T-cell (primary cell): ENCODE results near the gene SUFU. TPM values are rescaled to one million over a fixed set of nuclear protein-coding genes. Genes with fewer than 3 reads are reported as not detected.
"Not testable (repeated sequence)": the region's sequence is repeated elsewhere in the genome, so short reads cannot be mapped to it uniquely, and the experiment has no call there.

ENCODE experiments used
- ATAC-seq, 4 experiments: fragments of 200-7000 bp in 3 of 4; fragments of 150-1000 bp in 1 of 4; cut with Tn5 transposase; replicated peaks in 1 of 4; 1 replicate in 3 of 4; 2 replicates in 1 of 4; pipeline ENCODE4 v1.10.0; 2021; ENCODE audit warnings: moderate library complexity in 3 of 4, mild to moderate bottlenecking in 2 of 4, moderate number of reproducible peaks in 1 of 4
- CTCF ChIA-PET, 2 donors: fragments of 300-600 bp; sonication (Branson Sonifier 250); formaldehyde crosslinking; loops; one replicate each; lab custom pipeline; 2022; ENCODE audit warnings: antibody characterized with exemption in 2 of 2; lab: Charles Lee
- POLR2A ChIA-PET, 2 donors: fragments of 300-600 bp; sonication (Branson Sonifier 250); formaldehyde crosslinking; loops; one replicate each; lab custom pipeline; 2022; ENCODE audit warnings: antibody characterized with exemption in 2 of 2; lab: Charles Lee
- DNase-seq, 35 experiments: peaks; one replicate each; pipeline versions ENCODE4 v3.0.0 to v3.0.0-alpha.2; 2013 to 2023
- H3K27ac ChIP-seq: one replicate; pipeline ENCODE4 v1.5.1; 2013; ENCODE audit warnings: low read length
- H3K27me3 ChIP-seq, 2 experiments: replicated peaks in 1 of 2; 1 replicate in 1 of 2; 2 replicates in 1 of 2; pipeline versions ENCODE4 v1.6.1 to v1.7.0; 2013; ENCODE audit warnings: low read length in 1 of 2, mixed read lengths in 1 of 2; ENCODE audit not compliant: control insufficient read depth in 2 of 2, insufficient read depth in 2 of 2; ENCODE audit errors: extremely low read depth in 1 of 2
- H3K36me3 ChIP-seq, 2 donors: 1 replicate in 1 of 2; 2 replicates in 1 of 2; pipeline versions ENCODE4 v1.6.1 to v1.7.0; 2013; ENCODE audit warnings: low read length in 1 of 2; ENCODE audit not compliant: control insufficient read depth in 2 of 2, insufficient read depth in 1 of 2; ENCODE audit errors: extremely low read depth in 1 of 2
- H3K4me1 ChIP-seq, 2 experiments: 1 replicate in 1 of 2; 2 replicates in 1 of 2; pipeline versions ENCODE4 v1.6.1 to v1.7.0; 2013; ENCODE audit warnings: low read length in 2 of 2, mixed read lengths in 1 of 2; ENCODE audit not compliant: insufficient read depth in 2 of 2, control insufficient read depth in 1 of 2; ENCODE audit errors: extremely low read depth in 1 of 2
- H3K4me3 ChIP-seq, 2 donors: 1 replicate in 1 of 2; 2 replicates in 1 of 2; pipeline versions ENCODE4 v1.5.1 to v1.7.0; 2013; ENCODE audit warnings: mild to moderate bottlenecking in 2 of 2, low read length in 1 of 2, moderate library complexity in 1 of 2; ENCODE audit not compliant: control insufficient read depth in 1 of 2; ENCODE audit errors: extremely low read depth in 1 of 2
- H3K9me3 ChIP-seq: 2 replicates; pipeline ENCODE4 v1.7.0; 2013
- H3K27ac Mint-ChIP-seq, 2 donors: one replicate each; pipeline ENCODE4 v1.8.0; 2020 to 2021; ENCODE audit warnings: mild to moderate bottlenecking in 2 of 2, mixed read lengths in 2 of 2
- H3K27me3 Mint-ChIP-seq, 2 donors: one replicate each; pipeline ENCODE4 v1.8.0; 2021 to 2022; ENCODE audit warnings: mixed read lengths in 2 of 2
- H3K36me3 Mint-ChIP-seq: one replicate; pipeline ENCODE4 v1.8.0; 2021; ENCODE audit warnings: mixed read lengths
- H3K4me1 Mint-ChIP-seq, 3 donors: one replicate each; pipeline ENCODE4 v1.8.0; 2020 to 2022; ENCODE audit warnings: mixed read lengths in 3 of 3, mild to moderate bottlenecking in 1 of 3
- H3K4me3 Mint-ChIP-seq, 3 donors: one replicate each; pipeline ENCODE4 v1.8.0; 2020 to 2022; ENCODE audit warnings: mild to moderate bottlenecking in 3 of 3, mixed read lengths in 3 of 3, moderate library complexity in 3 of 3
- H3K9me3 Mint-ChIP-seq, 3 donors: one replicate each; pipeline ENCODE4 v1.8.0; 2020 to 2022; ENCODE audit warnings: mixed read lengths in 3 of 3
- WGBS: methylation state at CpG from one replicate; pipeline ENCODE4 v1.1.5; 2013; ENCODE audit warnings: missing lambda C conversion rate; ENCODE audit not compliant: insufficient coverage; 5-methylcytosine and 5-hydroxymethylcytosine counted together
- total RNA-seq, 35 experiments: library from RNA in 6 of 35; stranded (reverse) in 6 of 35; fragments of 120-200 nt in 1 of 35; gene quantifications; one replicate each; pipeline versions ENCODE4 v1.2.1 to v1.2.4 and lab custom pipeline; 2013 to 2026

Gene SUFU
- total RNA-seq, 5 donors from 2014 or later (not counting 1 experiment from before 2014, with no cell fraction given): 13.2 to 16.4 (median 15.4) TPM

GRCh38 chr10:102524746-102525145, 21.0 kb downstream of the SUFU start:
- H3K4me1 Mint-ChIP-seq: peaks cover 7 to 27% (median 19%) of the 10 kb centered on the region in 3 donors
- peaks cover 18 to 30% of the 10 kb centered on the region in 2 donors for H3K36me3 ChIP-seq
- no peaks in the 10 kb centered on the region for H3K27me3 ChIP-seq
- no peaks in the 10 kb centered on the region for H3K27me3 Mint-ChIP-seq
- ATAC-seq: no peak
- H3K27ac Mint-ChIP-seq: no peak overlapping the region
- no peaks in the 10 kb centered on the region for H3K9me3 Mint-ChIP-seq
- CTCF ChIA-PET: interaction anchor here in 1 of 2 donors (0.7 kb wide), 1 partner anchor 1234 kb away, joined by 4 read pairs; no protein-coding TSS in a partner anchor
- H3K4me1 ChIP-seq: no peaks in the 10 kb centered on the region
- no CpG with 5 or more reads among the region's 4 CpGs for WGBS
- H3K36me3 Mint-ChIP-seq: peaks cover 42% of the 10 kb centered on the region
- H3K9me3 ChIP-seq: no peaks in the 10 kb centered on the region
- no peak overlapping the region for H3K4me3 Mint-ChIP-seq
- POLR2A ChIA-PET: interaction anchor here in 1 of 2 donors (0.6 kb wide), 1 partner anchor 92 kb away, joined by 7 read pairs; no protein-coding TSS in a partner anchor
- H3K4me3 ChIP-seq: no peak overlapping the region
- no peak for DNase-seq
- no peak overlapping the region for H3K27ac ChIP-seq

- Histone ChIP-seq H3K36me3 (peaks cover 18 to 28% of the 10 kb centered on the region in 2 donors), H3K4me1 (peaks cover 0 to 3% of the 10 kb centered on the region in 2 experiments), H3K4me3 (no peak overlapping the region), H3K9me3 (no peaks in the 10 kb centered on the region), H3K27ac (no peak overlapping the region), H3K27me3 (no peaks in the 10 kb centered on the region)
- CTCF ChIA-PET: interaction anchor here (0.6 to 0.7 kb wide), 2 partner anchors 30 to 240 kb away, joined by 3 to 5 read pairs; no protein-coding TSS in a partner anchor
- H3K27ac Mint-ChIP-seq: no peak overlapping the region
- ATAC-seq (no peak), DNase-seq (no peak)
- POLR2A ChIA-PET: no interaction called here
- H3K27me3 Mint-ChIP-seq: no peaks in the 10 kb centered on the region
- H3K36me3 Mint-ChIP-seq: peaks cover 23% of the 10 kb centered on the region
- H3K9me3 Mint-ChIP-seq: no peaks in the 10 kb centered on the region
- H3K4me1 Mint-ChIP-seq: peaks cover 2 to 12% (median 10%) of the 10 kb centered on the region in 3 donors
- WGBS: no CpG with 5 or more reads among the region's 2 CpGs
- H3K4me3 Mint-ChIP-seq: no peak overlapping the region
Observed at GRCh38 chr10:102527546-102527945, 23.8 kb downstream of the SUFU start.

GRCh38 chr10:102534333-102534732, 30.6 kb downstream of the SUFU start:
- H3K9me3 ChIP-seq: no peaks in the 10 kb centered on the region
- H3K36me3 ChIP-seq: no peaks in the 10 kb centered on the region
- ChIA-PET CTCF (no interaction called here), POLR2A (no interaction called here)
- no peak for ATAC-seq
- 97% methylated on average over 11 of the region's 13 CpGs for WGBS
- Mint-ChIP-seq H3K9me3 (no peaks in the 10 kb centered on the region), H3K27me3 (no peaks in the 10 kb centered on the region), H3K4me1 (peaks cover 2 to 12% (median 10%) of the 10 kb centered on the region in 3 donors), H3K27ac (no peak overlapping the region), H3K36me3 (peaks cover 14% of the 10 kb centered on the region), H3K4me3 (no peak overlapping the region)
- H3K27me3 ChIP-seq: no peaks in the 10 kb centered on the region
- H3K4me3 ChIP-seq: no peak overlapping the region
- H3K4me1 ChIP-seq: peaks cover 0 to 3% of the 10 kb centered on the region in 2 experiments
- DNase-seq: no peak
- H3K27ac ChIP-seq: no peak overlapping the region

- H3K9me3 ChIP-seq, POLR2A ChIA-PET, CTCF ChIA-PET, ATAC-seq, H3K27me3 ChIP-seq, H3K4me3 ChIP-seq, H3K4me3 Mint-ChIP-seq, H3K4me1 ChIP-seq, H3K36me3 ChIP-seq, H3K9me3 Mint-ChIP-seq, H3K27me3 Mint-ChIP-seq, DNase-seq, H3K27ac Mint-ChIP-seq, H3K27ac ChIP-seq: not testable (repeated sequence)
- Mint-ChIP-seq H3K36me3 (peaks cover 14% of the 10 kb centered on the region), H3K4me1 (peaks cover 2 to 12% (median 10%) of the 10 kb centered on the region in 3 donors)
- WGBS: 100% methylated on average over 2 of the region's 9 CpGs
Observed at GRCh38 chr10:102534966-102535365, 31.2 kb downstream of the SUFU start.

GRCh38 chr10:102535481-102536147, 31.8 kb downstream of the SUFU start:
- 100% methylated on average over 5 of the region's 7 CpGs for WGBS

GRCh38 chr10:102537367-102537766, 33.6 kb downstream of the SUFU start:
- ChIA-PET CTCF (interaction anchor here in 1 of 2 donors (0.7 kb wide), 1 partner anchor 453 kb away, joined by 3 read pairs; no protein-coding TSS in a partner anchor), POLR2A (no interaction called here)
- H3K4me3 ChIP-seq: no peak overlapping the region
- no peaks in the 10 kb centered on the region for H3K9me3 Mint-ChIP-seq
- peaks cover 4 to 7% (median 6%) of the 10 kb centered on the region in 3 donors for H3K4me1 Mint-ChIP-seq
- DNase-seq (no peak), ATAC-seq (no peak)
- no peak overlapping the region for H3K4me3 Mint-ChIP-seq
- H3K4me1 ChIP-seq: no peaks in the 10 kb centered on the region
- H3K9me3 ChIP-seq: no peaks in the 10 kb centered on the region
- H3K27ac ChIP-seq: no peak overlapping the region
- no peaks in the 10 kb centered on the region for H3K27me3 ChIP-seq
- peaks cover 14% of the 10 kb centered on the region for H3K36me3 Mint-ChIP-seq
- no peaks in the 10 kb centered on the region for H3K36me3 ChIP-seq
- no peak overlapping the region for H3K27ac Mint-ChIP-seq
- H3K27me3 Mint-ChIP-seq: no peaks in the 10 kb centered on the region

More at GRCh38 chr10:102535481-102536147, 31.8 kb downstream of the SUFU start:
- Histone ChIP-seq H3K36me3 (no peaks in the 10 kb centered on the region), H3K4me3 (no peak overlapping the region), H3K27ac (no peak overlapping the region), H3K9me3 (no peaks in the 10 kb centered on the region), H3K27me3 (no peaks in the 10 kb centered on the region), H3K4me1 (peaks cover 0 to 3% of the 10 kb centered on the region in 2 experiments)
- Mint-ChIP-seq H3K9me3 (no peaks in the 10 kb centered on the region), H3K27ac (no peak overlapping the region), H3K27me3 (no peaks in the 10 kb centered on the region), H3K4me1 (peaks cover 2 to 12% (median 10%) of the 10 kb centered on the region in 3 donors), H3K4me3 (no peak overlapping the region), H3K36me3 (peaks cover 14% of the 10 kb centered on the region)
- no peak for ATAC-seq
- ChIA-PET POLR2A (no interaction called here), CTCF (no interaction called here)
- no peak for DNase-seq
